HCT116 (cell line): ENCODE results near the gene GPRIN2.
"Not testable (repeated sequence)": the region's sequence is repeated elsewhere in the genome, so short reads cannot be mapped to it uniquely, and the experiment has no call there.

Source experiments
- CBX3 ChIP-seq: IDR thresholded peaks from 2 replicates; pipeline ENCODE4 v1.6.1; 2012; ENCODE audit warnings: low read depth
- EGR1 ChIP-seq: IDR thresholded peaks from 2 replicates; pipeline ENCODE4 v1.6.1; 2012; ENCODE audit warnings: low read depth
- EZH2 ChIP-seq: fragments of 200-600 bp; sonication (generic); IDR thresholded peaks from 2 replicates; pipeline ENCODE4 v1.6.1; 2017; ENCODE audit warnings: antibody characterized with exemption, mixed run types
- POLR2A ChIP-seq: IDR thresholded peaks from 2 replicates; pipeline ENCODE4 v1.7.0; 2011; ENCODE audit warnings: borderline replicate concordance; ENCODE audit not compliant: insufficient read depth, insufficient read length; ENCODE audit errors: extremely low read depth
- TCF7L2 ChIP-seq: IDR thresholded peaks from 2 replicates; pipeline ENCODE4 v1.7.0; 2011; ENCODE audit warnings: borderline replicate concordance, inconsistent platforms; ENCODE audit not compliant: insufficient read depth, insufficient read length; ENCODE audit errors: extremely low read depth
- ZNF274 ChIP-seq: fragments of 200-500 bp; sonication (Bioruptor generic); IDR thresholded peaks from 2 replicates; pipeline ENCODE4 v1.6.1; 2014; ENCODE audit warnings: mild to moderate bottlenecking, low read depth, low read length, inconsistent platforms
- TF ChIP-seq, protein P1 (sequence below), 3 experiments: fragments of 200-600 bp in 1 of 3; sonication (generic) in 1 of 3; IDR thresholded peaks in 2 of 3; conservative IDR thresholded peaks in 1 of 3; 2 replicates each; pipeline ENCODE4 v1.5.1; 2012 to 2017; ENCODE audit warnings: low read depth in 2 of 3, low read length in 2 of 3, antibody characterized with exemption in 1 of 3, borderline replicate concordance in 1 of 3, control low read depth in 1 of 3, mild to moderate bottlenecking in 1 of 3, mixed read lengths in 1 of 3, mixed run types in 1 of 3, moderate library complexity in 1 of 3; ENCODE audit not compliant: insufficient read depth in 1 of 3

DNA sequence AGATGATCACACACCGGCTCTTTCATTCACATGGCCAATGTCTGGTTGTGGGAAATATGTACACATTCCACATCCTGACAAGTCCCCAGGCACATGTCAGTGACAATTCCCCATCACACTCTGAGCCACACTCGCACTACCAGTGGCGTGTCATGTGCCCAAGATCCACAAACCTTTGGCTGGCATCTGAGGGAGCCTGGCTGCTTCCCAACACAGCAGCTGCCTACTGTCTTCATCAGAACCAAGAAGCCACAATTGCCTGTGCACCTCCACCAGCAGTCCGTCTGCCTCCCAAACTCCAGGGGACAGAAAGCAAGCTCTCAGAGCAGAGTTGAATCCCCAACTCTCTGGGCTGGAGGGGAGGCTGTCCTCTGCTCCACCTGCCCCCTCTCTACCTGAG is 16.3 kb upstream of the GPRIN2 start:
- TF ChIP-seq, protein P1, sequence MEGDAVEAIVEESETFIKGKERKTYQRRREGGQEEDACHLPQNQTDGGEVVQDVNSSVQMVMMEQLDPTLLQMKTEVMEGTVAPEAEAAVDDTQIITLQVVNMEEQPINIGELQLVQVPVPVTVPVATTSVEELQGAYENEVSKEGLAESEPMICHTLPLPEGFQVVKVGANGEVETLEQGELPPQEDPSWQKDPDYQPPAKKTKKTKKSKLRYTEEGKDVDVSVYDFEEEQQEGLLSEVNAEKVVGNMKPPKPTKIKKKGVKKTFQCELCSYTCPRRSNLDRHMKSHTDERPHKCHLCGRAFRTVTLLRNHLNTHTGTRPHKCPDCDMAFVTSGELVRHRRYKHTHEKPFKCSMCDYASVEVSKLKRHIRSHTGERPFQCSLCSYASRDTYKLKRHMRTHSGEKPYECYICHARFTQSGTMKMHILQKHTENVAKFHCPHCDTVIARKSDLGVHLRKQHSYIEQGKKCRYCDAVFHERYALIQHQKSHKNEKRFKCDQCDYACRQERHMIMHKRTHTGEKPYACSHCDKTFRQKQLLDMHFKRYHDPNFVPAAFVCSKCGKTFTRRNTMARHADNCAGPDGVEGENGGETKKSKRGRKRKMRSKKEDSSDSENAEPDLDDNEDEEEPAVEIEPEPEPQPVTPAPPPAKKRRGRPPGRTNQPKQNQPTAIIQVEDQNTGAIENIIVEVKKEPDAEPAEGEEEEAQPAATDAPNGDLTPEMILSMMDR (IDR thresholded peaks at IDR 0.05 in 2 of 3, conservative IDR thresholded peaks at IDR 0.05 in 1 of 3; ENCODE audit: borderline replicate concordance in 1 of 3, insufficient read depth in 1 of 3, low read depth in 2 of 3, low read length in 2 of 3): not testable (repeated sequence)
- not testable (repeated sequence) for TF ChIP-seq POLR2A, EZH2, EGR1, TCF7L2, CBX3, ZNF274
